ENCODE data around the gene RAB36. TPM values are rescaled to one million over a fixed set of nuclear protein-coding genes. Genes with fewer than 3 reads are reported as not detected.

Gene RAB36
- total RNA-seq, 4 donors from 2014 or later: 1.2 to 3.6 (median 1.8) TPM

DNA sequence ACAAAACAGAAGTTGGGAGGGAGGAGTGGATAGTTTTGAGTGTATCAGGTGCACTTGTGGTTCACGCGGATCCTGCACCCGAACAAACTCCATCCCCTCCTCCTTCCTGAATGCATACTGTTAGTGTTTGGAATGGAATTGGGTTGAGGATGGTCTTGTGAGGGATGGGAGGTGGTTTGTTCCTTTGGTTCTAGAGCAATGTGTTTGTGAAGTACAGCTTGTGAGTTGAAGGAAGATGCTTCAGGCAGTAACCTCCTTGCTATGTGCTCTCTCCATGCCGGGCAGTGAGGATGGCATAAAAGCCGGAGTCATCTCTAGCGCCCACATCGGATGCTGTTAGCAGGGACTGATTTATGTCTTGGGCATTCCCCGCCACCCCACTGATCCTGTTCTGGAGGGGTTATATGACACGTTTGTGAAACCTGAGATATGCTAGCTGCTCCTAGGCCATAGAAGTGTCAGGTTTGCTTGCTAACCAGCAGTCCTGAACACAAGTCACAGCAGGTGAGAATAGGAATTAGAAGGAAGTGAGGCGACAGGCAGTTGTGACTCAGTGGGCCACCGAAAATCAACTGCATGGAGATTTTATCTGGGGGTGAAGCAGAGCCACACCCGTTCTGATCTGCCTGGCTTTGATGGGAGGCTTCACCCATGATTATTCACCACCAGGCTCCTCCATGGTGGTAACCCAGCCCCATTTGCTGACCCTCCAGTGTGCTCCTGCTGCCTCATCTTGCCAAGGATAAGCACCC lies 37.2 kb downstream of the RAB36 start:
- WGBS, 2 donors: 27 to 40% methylated on average over 12 of the region's 12 CpGs
- no peak for DNase-seq (ENCODE audit: low spot score in 2 of 2)
- no peak for TF ChIP-seq POLR2A (IDR thresholded peaks at IDR 0.05)
- TF ChIP-seq, protein P1, sequence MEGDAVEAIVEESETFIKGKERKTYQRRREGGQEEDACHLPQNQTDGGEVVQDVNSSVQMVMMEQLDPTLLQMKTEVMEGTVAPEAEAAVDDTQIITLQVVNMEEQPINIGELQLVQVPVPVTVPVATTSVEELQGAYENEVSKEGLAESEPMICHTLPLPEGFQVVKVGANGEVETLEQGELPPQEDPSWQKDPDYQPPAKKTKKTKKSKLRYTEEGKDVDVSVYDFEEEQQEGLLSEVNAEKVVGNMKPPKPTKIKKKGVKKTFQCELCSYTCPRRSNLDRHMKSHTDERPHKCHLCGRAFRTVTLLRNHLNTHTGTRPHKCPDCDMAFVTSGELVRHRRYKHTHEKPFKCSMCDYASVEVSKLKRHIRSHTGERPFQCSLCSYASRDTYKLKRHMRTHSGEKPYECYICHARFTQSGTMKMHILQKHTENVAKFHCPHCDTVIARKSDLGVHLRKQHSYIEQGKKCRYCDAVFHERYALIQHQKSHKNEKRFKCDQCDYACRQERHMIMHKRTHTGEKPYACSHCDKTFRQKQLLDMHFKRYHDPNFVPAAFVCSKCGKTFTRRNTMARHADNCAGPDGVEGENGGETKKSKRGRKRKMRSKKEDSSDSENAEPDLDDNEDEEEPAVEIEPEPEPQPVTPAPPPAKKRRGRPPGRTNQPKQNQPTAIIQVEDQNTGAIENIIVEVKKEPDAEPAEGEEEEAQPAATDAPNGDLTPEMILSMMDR (IDR thresholded peaks at IDR 0.05): no peak

DNA sequence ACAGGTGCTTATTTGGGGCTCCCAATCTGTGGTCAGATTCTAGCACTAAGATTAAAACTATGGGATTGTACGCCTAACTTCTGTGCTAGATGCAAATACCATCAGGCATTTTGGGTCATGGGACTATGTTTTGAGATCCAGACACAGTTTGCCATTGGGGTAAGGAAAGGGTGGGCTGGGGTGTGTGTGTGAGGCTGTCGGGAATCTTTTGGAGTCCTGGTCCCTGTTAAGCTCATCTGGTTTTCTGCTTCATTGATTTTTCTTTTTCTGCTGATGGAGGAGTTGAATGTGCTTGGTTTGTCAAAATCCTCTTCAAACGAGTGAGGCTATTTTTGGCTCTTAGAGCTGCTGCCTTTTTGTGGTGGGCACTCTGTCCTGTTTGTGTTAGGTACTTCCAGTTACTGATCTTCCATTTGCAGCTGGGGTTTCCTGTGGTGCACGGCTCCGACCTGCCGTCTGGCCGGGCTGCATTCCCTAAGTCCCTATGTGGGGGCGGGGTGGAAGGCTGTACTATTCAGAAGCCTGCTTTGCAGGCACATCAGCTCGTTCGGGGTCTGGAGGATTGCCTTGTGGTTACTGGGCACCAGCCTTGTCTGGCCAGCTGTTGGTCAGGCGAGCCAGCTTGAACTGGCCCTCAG lies 37.9 kb downstream of the RAB36 start:
- H3K4me3 ChIP-seq (ENCODE audit: low read depth, poor library complexity, severe bottlenecking): peak overlapping the region; percentile 20
- WGBS, 2 donors: 12 to 16% methylated on average over 11 of the region's 11 CpGs
- intact Hi-C loops (cut with DNase I; ENCODE audit: low total_unique reads): no loop called here
- DNase-seq (ENCODE audit: low spot score in 2 of 2): no peak
- TF ChIP-seq, protein P1 (IDR thresholded peaks at IDR 0.05): no peak
- TF ChIP-seq POLR2A (IDR thresholded peaks at IDR 0.05): no peak

More for the DNA sequence above, 37.2 kb downstream of the RAB36 start:
- intact Hi-C loops (cut with DNase I; ENCODE audit: low total_unique reads): no loop called here
- H3K4me3 ChIP-seq (ENCODE audit: low read depth, poor library complexity, severe bottlenecking): peak overlapping the region; percentile 20

DNA sequence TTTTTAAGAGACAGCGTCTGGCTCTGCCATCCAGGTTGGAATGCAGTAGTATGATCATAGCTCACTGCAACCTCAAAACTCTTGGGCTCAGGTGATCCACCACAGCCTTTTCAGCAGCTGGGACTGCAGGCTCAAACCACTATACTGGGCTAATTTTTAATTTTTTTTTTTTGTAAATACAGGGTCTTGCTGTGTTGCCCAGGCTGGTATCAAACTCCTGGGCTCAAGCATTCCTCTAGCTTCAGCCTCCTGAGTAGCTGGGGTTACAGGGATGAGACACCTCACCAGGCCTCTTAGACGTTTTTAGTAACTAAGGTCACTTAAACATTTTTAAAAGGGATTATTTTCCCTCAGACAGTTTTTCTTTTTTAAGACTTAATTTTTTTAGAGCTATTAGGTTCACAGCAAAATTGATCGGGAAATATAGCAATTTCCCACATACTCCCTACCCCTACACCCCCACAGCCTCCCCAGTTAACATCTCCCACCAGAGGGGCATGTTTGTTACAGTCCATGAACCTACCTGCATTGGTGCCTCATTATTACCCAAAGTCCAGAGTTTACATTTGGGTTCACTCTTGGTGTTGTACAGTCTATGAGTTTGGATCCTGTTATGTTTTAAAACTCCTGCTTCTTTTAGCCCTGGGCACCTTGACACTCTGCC lies 39.0 kb downstream of the RAB36 start:
- intact Hi-C loops (cut with DNase I; ENCODE audit: low total_unique reads): no loop called here
- 68 to 73% methylated on average over 3 of the region's 3 CpGs for WGBS, 2 donors
- TF ChIP-seq POLR2A (IDR thresholded peaks at IDR 0.05): no peak
- TF ChIP-seq, protein P1 (IDR thresholded peaks at IDR 0.05): no peak
- no peak overlapping the region for H3K4me3 ChIP-seq (ENCODE audit: low read depth, poor library complexity, severe bottlenecking)
- no peak for DNase-seq (ENCODE audit: low spot score in 2 of 2)

DNA sequence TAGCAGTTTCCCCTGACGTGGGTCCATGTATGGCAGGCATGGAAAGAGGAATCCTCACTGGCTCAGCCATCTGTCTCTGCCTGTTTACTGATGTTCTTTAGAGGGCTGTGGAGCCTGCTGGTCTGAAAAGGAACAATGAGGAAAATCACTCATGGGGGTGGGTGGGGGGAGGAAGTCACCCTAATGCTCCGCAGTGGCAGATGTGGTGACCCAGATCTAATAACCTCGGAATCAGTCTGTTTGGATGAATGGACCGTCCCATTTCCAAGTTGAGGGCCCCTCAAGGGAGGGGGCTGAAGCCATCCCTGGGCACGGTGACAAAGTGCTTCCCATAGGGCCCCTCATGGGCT lies 39.5 kb downstream of the RAB36 start:
- 57 to 78% methylated on average over 5 of the region's 5 CpGs for WGBS, 2 donors
- DNase-seq (ENCODE audit: low spot score in 2 of 2): no peak
- no peak for TF ChIP-seq POLR2A (IDR thresholded peaks at IDR 0.05)
- TF ChIP-seq, protein P1 (IDR thresholded peaks at IDR 0.05): no peak
- intact Hi-C loops (cut with DNase I; ENCODE audit: low total_unique reads): no loop called here
- H3K4me3 ChIP-seq (ENCODE audit: low read depth, poor library complexity, severe bottlenecking): no peak overlapping the region

DNA sequence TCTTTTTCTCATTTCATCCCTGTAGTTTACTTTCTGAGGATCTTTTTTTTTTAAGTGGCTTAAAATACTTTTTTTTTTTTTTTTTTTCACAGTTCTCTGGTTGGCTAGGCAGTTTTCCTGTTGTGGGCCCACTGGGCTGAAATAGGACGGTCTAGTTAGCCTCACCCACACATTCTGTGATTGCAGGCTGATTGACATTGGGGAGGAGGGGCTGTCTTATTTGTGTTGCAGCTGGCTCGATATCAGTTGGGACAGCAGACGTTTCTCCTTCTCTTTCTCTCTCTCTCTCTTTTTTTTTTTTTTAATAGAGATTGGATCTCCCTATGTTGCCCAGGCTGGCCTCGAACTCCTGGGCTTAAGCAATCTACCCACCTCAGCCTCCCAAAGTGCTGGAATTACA lies 41.9 kb downstream of the RAB36 start:
- intact Hi-C loops (cut with DNase I; ENCODE audit: low total_unique reads): no loop called here
- TF ChIP-seq, protein P1 (IDR thresholded peaks at IDR 0.05): no peak
- TF ChIP-seq POLR2A (IDR thresholded peaks at IDR 0.05): no peak
- no peak overlapping the region for H3K4me3 ChIP-seq (ENCODE audit: low read depth, poor library complexity, severe bottlenecking)
- WGBS, 2 donors: 66 to 70% methylated on average over 4 of the region's 4 CpGs
- no peak for DNase-seq (ENCODE audit: low spot score in 2 of 2)

All from lower leg skin (tissue), 4 donors.